Neutrophil (primary cell): ENCODE data around the gene GUCY1B1.
A peak's percentile ranks its signal among the peaks of the same experiment; 100 is the strongest.

Source experiments
- H3K27ac ChIP-seq: fragments of 200-600 bp; sonication (generic); 2 replicates; pipeline ENCODE4 v1.5.1; 2016; ENCODE audit warnings: mild to moderate bottlenecking, moderate library complexity
- H3K27me3 ChIP-seq: fragments of 200-600 bp; sonication (generic); 2 replicates; pipeline ENCODE4 v1.6.0; 2016; ENCODE audit warnings: mild to moderate bottlenecking
- H3K36me3 ChIP-seq: fragments of 200-600 bp; sonication (generic); 2 replicates; pipeline ENCODE4 v1.5.1; 2017
- H3K4me1 ChIP-seq, 2 experiments: fragments of 200-600 bp in 1 of 2; sonication (generic) in 1 of 2; 1 replicate in 1 of 2; 2 replicates in 1 of 2; pipeline versions ENCODE4 v1.5.1 to v1.6.1; 2013 to 2016; ENCODE audit warnings: low read depth in 1 of 2, low read length in 1 of 2, mild to moderate bottlenecking in 1 of 2, moderate library complexity in 1 of 2; ENCODE audit not compliant: control insufficient read depth in 1 of 2, insufficient read depth in 1 of 2
- H3K4me3 ChIP-seq, 2 experiments: fragments of 200-600 bp in 1 of 2; sonication (generic) in 1 of 2; 1 replicate in 1 of 2; 2 replicates in 1 of 2; pipeline ENCODE4 v1.5.1; 2013 to 2016; ENCODE audit warnings: low read depth in 1 of 2, low read length in 1 of 2, mild to moderate bottlenecking in 1 of 2, moderate library complexity in 1 of 2
- H3K9me3 ChIP-seq: fragments of 200-600 bp; sonication (generic); 2 replicates; pipeline ENCODE4 v1.5.1; 2016
- TF ChIP-seq, protein P1 (sequence below): fragments of 200-600 bp; sonication (generic); IDR thresholded peaks from 2 replicates; pipeline ENCODE4 v1.5.1; 2016; ENCODE audit warnings: antibody characterized with exemption

GUCY1B1 gene

DNA sequence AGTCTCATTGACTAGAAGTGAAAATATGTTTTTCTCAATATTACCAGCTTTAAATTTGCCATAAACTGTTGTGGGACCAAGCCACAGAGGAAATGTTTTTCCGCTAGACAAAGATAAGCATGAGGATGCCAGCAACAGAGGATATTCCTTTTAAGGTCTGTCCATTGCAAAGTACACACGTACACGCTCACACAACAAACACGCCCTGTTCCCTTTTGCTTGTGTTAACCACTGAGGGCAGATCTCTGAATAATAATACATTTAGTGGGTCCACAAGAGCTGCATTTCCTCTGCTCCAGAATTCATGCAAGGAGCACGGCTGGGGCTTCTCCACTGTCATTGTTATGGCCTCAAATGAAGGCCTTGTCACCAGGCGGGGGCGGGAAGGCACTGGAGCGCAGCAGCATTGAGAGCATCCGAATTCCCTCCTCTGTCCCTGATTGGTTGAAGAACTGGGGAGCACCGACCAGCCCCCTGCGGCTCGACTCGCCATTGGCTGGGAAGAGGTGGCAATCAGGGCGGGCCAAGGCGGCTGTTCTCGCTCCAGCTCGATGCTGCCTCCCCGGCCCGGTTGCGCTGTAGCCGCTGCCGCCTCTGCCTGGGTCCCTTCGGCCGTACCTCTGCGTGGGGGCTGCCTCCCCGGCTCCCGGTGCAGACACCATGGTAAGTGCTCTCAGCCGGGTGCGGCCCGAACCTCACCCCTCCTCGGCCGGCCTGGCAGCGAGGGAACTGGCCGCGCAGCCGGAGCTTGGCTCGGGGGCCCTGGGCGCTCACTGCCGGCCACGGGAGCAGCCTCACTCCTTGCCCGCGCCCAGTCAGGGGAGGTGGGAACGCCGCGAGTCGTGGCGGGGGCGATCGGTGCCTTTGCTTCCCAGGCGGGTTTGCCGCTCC lies at the start of gene GUCY1B1:
TSS of gene GUCY1B1 (plus strand) at position 541 of the 891 bp plus-strand sequence. CDS start at position 661, 120 bp downstream.
- TF ChIP-seq, protein P1, sequence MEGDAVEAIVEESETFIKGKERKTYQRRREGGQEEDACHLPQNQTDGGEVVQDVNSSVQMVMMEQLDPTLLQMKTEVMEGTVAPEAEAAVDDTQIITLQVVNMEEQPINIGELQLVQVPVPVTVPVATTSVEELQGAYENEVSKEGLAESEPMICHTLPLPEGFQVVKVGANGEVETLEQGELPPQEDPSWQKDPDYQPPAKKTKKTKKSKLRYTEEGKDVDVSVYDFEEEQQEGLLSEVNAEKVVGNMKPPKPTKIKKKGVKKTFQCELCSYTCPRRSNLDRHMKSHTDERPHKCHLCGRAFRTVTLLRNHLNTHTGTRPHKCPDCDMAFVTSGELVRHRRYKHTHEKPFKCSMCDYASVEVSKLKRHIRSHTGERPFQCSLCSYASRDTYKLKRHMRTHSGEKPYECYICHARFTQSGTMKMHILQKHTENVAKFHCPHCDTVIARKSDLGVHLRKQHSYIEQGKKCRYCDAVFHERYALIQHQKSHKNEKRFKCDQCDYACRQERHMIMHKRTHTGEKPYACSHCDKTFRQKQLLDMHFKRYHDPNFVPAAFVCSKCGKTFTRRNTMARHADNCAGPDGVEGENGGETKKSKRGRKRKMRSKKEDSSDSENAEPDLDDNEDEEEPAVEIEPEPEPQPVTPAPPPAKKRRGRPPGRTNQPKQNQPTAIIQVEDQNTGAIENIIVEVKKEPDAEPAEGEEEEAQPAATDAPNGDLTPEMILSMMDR, result no peak
- Histone ChIP-seq H3K27ac (no peak within 1 kb of the TSS), H3K27me3 (peaks cover 49% of the 10 kb centered on the region), H3K36me3 (no peaks in the 10 kb centered on the region), H3K4me1 (peaks cover 0 to 18% of the 10 kb centered on the region in 2 experiments), H3K9me3 (no peaks in the 10 kb centered on the region), H3K4me3 (peak within 1 kb of the TSS in 1 of 2 experiments; percentile 54)

DNA sequence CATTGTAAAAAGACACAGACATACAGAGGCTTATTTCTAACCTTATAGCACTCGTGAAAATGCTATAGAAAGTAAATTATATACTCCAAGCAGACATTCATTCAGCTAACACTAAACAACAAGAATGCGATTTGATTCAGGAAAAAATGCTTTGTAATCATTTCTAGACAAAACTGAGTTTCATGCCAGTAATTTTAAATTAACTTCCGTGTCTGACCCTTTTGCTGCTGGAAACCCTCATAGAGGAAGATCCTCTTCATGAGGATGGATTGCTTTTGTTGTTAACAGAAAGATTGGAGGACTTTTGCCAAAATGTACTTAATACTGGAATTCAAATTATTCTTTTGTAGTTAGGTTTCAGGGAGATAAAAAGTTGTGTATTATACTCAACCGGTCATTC lies 48.9 kb upstream of the GUCY1B1 start:
- Histone ChIP-seq H3K4me3 (no peak overlapping the region), H3K27me3 (no peaks in the 10 kb centered on the region), H3K27ac (no peak overlapping the region), H3K36me3 (no peaks in the 10 kb centered on the region), H3K9me3 (no peaks in the 10 kb centered on the region), H3K4me1 (no peaks in the 10 kb centered on the region)
- TF ChIP-seq, protein P1, result no peak

DNA sequence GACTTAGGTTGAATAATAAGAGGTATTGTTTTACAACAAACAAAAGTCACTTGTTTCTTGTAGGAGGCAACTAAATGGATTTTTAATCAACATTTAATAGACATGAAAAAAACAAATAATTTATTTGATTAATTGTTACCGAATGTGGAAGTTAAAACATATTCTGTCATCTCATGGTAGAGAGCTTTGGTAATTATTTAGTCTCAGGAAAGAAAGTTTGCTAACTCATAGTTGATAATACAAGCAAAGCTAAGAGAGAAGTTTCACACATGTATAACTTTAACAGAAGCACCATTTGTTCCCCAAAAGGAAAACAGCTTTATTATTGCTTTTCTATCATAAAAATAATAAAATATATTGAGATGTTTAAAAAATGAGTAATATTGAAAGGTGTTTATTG lies 47.3 kb upstream of the GUCY1B1 start:
- H3K4me1 ChIP-seq, result no peaks in the 10 kb centered on the region
- TF ChIP-seq, protein P1, result no peak
- no peaks in the 10 kb centered on the region for H3K9me3 ChIP-seq
- H3K4me3 ChIP-seq, result no peak overlapping the region
- H3K27me3 ChIP-seq, result no peaks in the 10 kb centered on the region
- H3K36me3 ChIP-seq, result no peaks in the 10 kb centered on the region
- H3K27ac ChIP-seq, result no peak overlapping the region

DNA sequence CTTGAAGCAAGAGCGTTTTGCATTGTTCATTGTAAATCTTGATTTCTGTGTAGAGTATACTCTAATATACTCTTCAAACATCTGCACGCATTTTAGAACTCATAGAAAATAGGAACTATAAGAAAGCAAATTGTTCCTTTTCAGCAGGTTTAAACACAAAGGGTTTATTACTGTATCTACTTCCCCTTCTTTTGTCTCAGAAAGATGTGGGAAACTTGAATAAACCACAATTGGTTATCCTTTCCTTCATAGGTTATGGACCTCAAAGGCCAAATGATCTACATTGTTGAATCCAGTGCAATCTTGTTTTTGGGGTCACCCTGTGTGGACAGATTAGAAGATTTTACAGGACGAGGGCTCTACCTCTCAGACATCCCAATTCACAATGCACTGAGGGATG lies 46.0 kb upstream of the GUCY1B1 start:
- TF ChIP-seq, protein P1, result no peak
- no peaks in the 10 kb centered on the region for H3K36me3 ChIP-seq
- H3K9me3 ChIP-seq, result no peaks in the 10 kb centered on the region
- H3K4me1 ChIP-seq, result no peaks in the 10 kb centered on the region
- no peaks in the 10 kb centered on the region for H3K27me3 ChIP-seq
- no peak overlapping the region for H3K4me3 ChIP-seq
- H3K27ac ChIP-seq, result no peak overlapping the region

DNA sequence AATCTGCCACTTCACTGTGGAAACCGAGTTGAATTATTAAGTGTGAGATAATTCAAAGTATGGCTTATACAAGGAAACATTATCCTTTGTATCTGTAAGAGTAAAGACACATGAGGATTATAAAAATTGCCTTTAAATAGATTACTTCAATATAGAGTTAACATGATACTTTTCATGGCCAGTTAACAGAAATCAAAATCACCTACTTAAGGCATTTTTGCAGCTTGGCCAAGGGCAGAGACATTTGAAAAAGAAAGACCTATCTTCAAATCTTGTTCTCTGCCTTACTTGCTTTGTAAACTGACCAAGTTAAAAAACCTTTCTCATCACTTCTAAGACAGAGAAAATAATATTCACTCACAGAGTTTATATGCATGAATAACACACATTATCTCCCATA lies 44.9 kb upstream of the GUCY1B1 start:
- no peak overlapping the region for H3K4me3 ChIP-seq
- TF ChIP-seq, protein P1, result no peak
- H3K27ac ChIP-seq, result no peak overlapping the region

More for the DNA sequence above, 44.9 kb upstream of the GUCY1B1 start:
- Histone ChIP-seq H3K27me3 (no peaks in the 10 kb centered on the region), H3K9me3 (no peaks in the 10 kb centered on the region), H3K36me3 (no peaks in the 10 kb centered on the region), H3K4me1 (no peaks in the 10 kb centered on the region)
